Activated CD8-positive, alpha-beta T cell treated with anti-CD3 and anti-CD28 coated beads for 36 hours (primary cell): ENCODE results near the gene AP5Z1. TPM values are rescaled to one million over a fixed set of nuclear protein-coding genes. Genes with fewer than 3 reads are reported as not detected.

ENCODE experiments used
- ATAC-seq: fragments of 200-7000 bp; cut with Tn5 transposase; one replicate; pipeline ENCODE4 v1.10.0; 2021; ENCODE audit warnings: mild to moderate bottlenecking, moderate library complexity
- CTCF ChIA-PET: fragments of 350-600 bp; sonication (Branson Sonifier 250); formaldehyde crosslinking; loops from one replicate; lab custom pipeline; 2021; ENCODE audit warnings: antibody characterized with exemption; lab: Charles Lee
- POLR2A ChIA-PET: fragments of 350-600 bp; sonication (Branson Sonifier 250); formaldehyde crosslinking; loops from one replicate; lab custom pipeline; 2021; ENCODE audit warnings: antibody characterized with exemption; lab: Charles Lee
- DNase-seq: peaks from one replicate; pipeline ENCODE4 v3.0.0-alpha.2; 2020
- H3K27ac Mint-ChIP-seq: one replicate; pipeline ENCODE4 v1.8.0; 2021; ENCODE audit warnings: mild to moderate bottlenecking, mixed read lengths
- H3K27me3 Mint-ChIP-seq: one replicate; pipeline ENCODE4 v1.8.0; 2021; ENCODE audit warnings: mixed read lengths
- H3K36me3 Mint-ChIP-seq: one replicate; pipeline ENCODE4 v1.8.0; 2021; ENCODE audit warnings: low read depth, mixed read lengths
- H3K4me1 Mint-ChIP-seq: one replicate; pipeline ENCODE4 v1.8.0; 2021; ENCODE audit warnings: low read depth, mixed read lengths
- H3K4me3 Mint-ChIP-seq: one replicate; pipeline ENCODE4 v1.8.0; 2021; ENCODE audit warnings: mild to moderate bottlenecking, moderate library complexity, mixed read lengths
- H3K9me3 Mint-ChIP-seq: one replicate; pipeline ENCODE4 v1.8.0; 2021; ENCODE audit warnings: mixed read lengths
- intact Hi-C: fragments of 100-400 bp; cut with micrococcal nuclease; formaldehyde crosslinking; loops from one replicate; pipeline ENCODE4 v1.10.0; 2022
- total RNA-seq, 2 experiments: library from RNA; stranded (reverse); gene quantifications; one replicate each; pipeline ENCODE4 v1.2.3, GENCODE V29; 2021
- TF ChIP-seq, protein P1 (sequence below): fragments of 200-600 bp; IDR thresholded peaks from one replicate; pipeline ENCODE4 v1.8.0; 2022; ENCODE audit warnings: antibody characterized with exemption, mild to moderate bottlenecking

The AP5Z1 gene
- total RNA-seq, 2 experiments from 2014 or later: 21.2 to 21.3 TPM

DNA sequence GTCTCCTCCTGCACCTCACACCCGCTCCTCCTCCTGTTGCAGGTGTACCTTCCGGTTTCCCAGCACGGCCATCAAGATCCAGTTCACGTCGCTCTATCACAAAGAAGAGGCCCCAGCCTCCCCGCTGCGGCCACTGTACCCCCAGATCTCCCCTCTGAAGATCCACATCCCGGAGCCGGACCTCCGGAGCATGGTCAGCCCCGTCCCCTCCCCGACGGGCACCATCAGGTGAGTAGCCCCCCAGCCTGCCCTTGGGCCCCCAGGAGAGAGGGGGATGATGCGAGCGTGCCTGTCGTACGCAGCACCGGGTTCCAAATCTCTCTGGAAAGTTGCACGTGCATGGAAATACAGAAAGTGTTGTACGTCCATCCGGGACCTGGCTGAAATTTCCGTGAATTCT lies 34.6 kb upstream of the AP5Z1 start:
- Mint-ChIP-seq H3K4me1 (peaks cover 59% of the 10 kb centered on the region), H3K4me3 (no peak overlapping the region), H3K27ac (no peak overlapping the region), H3K9me3 (no peaks in the 10 kb centered on the region), H3K36me3 (peaks cover 33% of the 10 kb centered on the region), H3K27me3 (no peaks in the 10 kb centered on the region)
- intact Hi-C loops: no loop called here
- no peak for DNase-seq
- ATAC-seq: no peak
- ChIA-PET POLR2A (interaction anchor here (1.1 kb wide), 1 partner anchor 11 kb away, joined by 4 read pairs; no protein-coding TSS in a partner anchor), CTCF (interaction anchor here (0.7 kb wide), 1 partner anchor 16 kb away, joined by 4 read pairs; no protein-coding TSS in a partner anchor)
- TF ChIP-seq, protein P1, sequence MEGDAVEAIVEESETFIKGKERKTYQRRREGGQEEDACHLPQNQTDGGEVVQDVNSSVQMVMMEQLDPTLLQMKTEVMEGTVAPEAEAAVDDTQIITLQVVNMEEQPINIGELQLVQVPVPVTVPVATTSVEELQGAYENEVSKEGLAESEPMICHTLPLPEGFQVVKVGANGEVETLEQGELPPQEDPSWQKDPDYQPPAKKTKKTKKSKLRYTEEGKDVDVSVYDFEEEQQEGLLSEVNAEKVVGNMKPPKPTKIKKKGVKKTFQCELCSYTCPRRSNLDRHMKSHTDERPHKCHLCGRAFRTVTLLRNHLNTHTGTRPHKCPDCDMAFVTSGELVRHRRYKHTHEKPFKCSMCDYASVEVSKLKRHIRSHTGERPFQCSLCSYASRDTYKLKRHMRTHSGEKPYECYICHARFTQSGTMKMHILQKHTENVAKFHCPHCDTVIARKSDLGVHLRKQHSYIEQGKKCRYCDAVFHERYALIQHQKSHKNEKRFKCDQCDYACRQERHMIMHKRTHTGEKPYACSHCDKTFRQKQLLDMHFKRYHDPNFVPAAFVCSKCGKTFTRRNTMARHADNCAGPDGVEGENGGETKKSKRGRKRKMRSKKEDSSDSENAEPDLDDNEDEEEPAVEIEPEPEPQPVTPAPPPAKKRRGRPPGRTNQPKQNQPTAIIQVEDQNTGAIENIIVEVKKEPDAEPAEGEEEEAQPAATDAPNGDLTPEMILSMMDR: no peak

DNA sequence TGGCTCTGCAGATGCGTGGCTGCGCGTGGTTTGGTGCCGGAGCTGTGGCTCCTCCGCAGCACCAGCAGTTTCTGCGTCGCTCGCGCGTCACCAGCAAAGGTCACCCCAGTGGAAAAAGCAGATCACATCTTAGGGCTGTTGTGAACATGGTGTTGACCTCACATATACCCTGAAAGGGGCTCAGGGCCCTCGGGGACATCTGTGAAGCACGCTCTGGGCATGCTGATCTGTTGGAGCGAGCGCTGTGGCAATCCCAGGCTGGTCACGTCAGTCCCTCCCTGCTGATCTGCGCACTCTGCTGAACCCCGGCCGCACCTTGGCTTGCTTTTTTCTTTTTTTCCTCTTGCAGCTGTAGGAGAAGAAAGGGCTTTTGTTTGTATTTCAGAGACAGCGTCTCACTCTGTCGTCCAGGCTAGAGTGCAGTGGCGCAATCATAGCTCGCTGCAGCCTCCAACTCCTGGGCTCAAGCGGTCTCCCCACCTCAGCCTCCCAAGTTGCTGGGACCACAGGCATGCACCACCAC lies 33.3 kb upstream of the AP5Z1 start:
- ChIA-PET POLR2A (interaction anchor here (0.7 kb wide), 1 partner anchor 101 kb away, joined by 3 read pairs; no protein-coding TSS in a partner anchor), CTCF (no interaction called here)
- peak; percentile 37 for DNase-seq
- Mint-ChIP-seq H3K36me3 (peaks cover 42% of the 10 kb centered on the region), H3K4me1 (peaks cover 66% of the 10 kb centered on the region), H3K27me3 (no peaks in the 10 kb centered on the region), H3K9me3 (no peaks in the 10 kb centered on the region), H3K4me3 (no peak overlapping the region), H3K27ac (peak overlapping the region; percentile 28)
- TF ChIP-seq, protein P1: no peak
- no peak for ATAC-seq
- intact Hi-C loops: no loop called here

DNA sequence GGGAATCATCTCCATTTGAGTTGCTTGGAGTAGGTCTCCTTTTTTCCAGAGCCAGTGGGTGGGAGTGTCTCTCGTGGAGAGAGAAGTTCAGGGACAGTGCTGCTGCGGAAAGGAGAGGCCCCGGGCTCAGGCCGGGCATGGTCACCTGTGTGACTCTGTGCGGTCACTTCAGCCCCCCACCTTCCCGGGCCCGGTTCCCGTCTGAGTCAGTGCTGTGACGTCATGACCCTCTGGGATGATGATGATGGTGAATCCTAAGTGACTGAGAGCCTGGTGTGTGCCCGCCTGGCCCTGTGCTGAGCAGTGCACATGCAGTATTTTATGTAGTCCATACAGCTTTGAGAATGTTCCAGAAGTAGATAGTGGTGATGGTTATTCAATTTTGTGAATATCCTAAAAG lies 32.6 kb upstream of the AP5Z1 start:
- Mint-ChIP-seq H3K4me3 (no peak overlapping the region), H3K36me3 (peaks cover 44% of the 10 kb centered on the region), H3K9me3 (no peaks in the 10 kb centered on the region), H3K4me1 (peaks cover 68% of the 10 kb centered on the region), H3K27me3 (no peaks in the 10 kb centered on the region), H3K27ac (no peak overlapping the region)
- ChIA-PET POLR2A (interaction anchor here (3.9 kb wide), 1 partner anchor 9 kb away, joined by 28 read pairs; no protein-coding TSS in a partner anchor), CTCF (no interaction called here)
- TF ChIP-seq, protein P1: no peak
- ATAC-seq (no peak), DNase-seq (no peak)
- intact Hi-C loops: no loop called here

DNA sequence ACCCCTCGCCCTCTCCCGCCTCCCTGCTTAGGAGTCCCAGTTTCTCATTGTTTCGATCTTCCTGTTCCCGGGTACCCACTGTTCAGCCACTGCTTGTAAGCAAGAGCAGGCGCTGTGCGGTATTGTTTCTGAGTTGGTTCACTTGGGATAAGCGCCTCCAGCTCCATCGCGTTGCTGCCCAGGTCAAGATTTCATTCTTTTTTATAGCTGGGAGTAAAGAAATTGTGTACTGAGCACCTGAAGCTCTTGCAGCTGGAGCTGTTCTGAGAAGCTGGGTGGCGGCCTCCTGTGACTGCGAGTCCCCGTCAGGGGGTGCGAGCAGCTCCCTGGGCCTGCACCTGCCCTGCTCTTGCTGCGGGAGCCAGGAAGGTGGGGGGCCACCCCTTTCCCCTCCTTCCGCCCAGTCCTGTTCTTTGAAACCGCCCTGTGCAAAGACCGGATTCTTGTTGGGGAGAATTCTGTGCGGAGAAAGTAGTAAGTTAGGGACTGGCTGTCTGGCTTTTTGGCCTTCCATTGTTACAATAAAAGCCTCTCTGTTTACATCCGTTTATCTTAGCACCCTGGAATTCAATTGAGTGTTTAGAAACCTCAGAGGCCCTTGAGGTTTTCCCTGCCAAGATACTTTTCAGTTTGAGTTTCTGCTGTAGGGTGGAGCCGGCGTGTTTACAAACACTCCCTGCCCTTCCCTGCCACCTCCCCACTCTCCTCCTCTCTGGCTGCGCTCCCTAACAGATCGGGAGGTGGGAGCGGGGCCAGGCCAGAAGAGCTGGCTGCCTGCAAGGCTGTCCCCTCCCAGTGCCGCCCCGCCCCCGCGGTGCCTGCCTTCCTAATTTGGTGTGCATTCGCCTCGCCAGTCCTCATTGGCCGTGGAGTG lies 30.8 kb upstream of the AP5Z1 start:
- intact Hi-C loops: loop anchor here (5.0 kb wide), 1 partner anchor 62 kb away; the partner anchor contains the start of gene FOXK1
- ChIA-PET POLR2A (interaction anchor here (1.0 to 4.0 kb wide), 5 partner anchors 11 to 61 kb away, joined by 3 to 28 read pairs (median 4); partner anchors contain the start of gene AP5Z1), CTCF (interaction anchor here (1.2 to 2.5 kb wide), 5 partner anchors 10 to 103 kb away, joined by 3 to 10 read pairs (median 5); no protein-coding TSS in a partner anchor)
- peak; percentile 75 for DNase-seq
- Mint-ChIP-seq H3K9me3 (no peaks in the 10 kb centered on the region), H3K27ac (peak overlapping the region; percentile 97), H3K36me3 (peaks cover 50% of the 10 kb centered on the region), H3K27me3 (no peaks in the 10 kb centered on the region), H3K4me3 (peak overlapping the region; percentile 82), H3K4me1 (peaks cover 67% of the 10 kb centered on the region)
- TF ChIP-seq, protein P1: no peak
- ATAC-seq: peak; percentile 63
